Spinal cord (tissue), 10 donors: Measurements from ENCODE around the gene EXOC7. TPM values are rescaled to one million over a fixed set of nuclear protein-coding genes. Genes with fewer than 3 reads are reported as not detected.

ENCODE experiments used
- DNase-seq, 6 donors: peaks; one replicate each; pipeline versions ENCODE4 v3.0.0 to v3.0.0-alpha.2; 2013 to 2015; ENCODE audit warnings: low spot score in 6 of 6, low read depth in 4 of 6
- H3K27ac ChIP-seq: one replicate; pipeline ENCODE4 v1.5.1; 2013; ENCODE audit warnings: low read depth, low read length, control low read depth
- H3K27me3 ChIP-seq: one replicate; pipeline ENCODE4 v1.6.1; 2013; ENCODE audit warnings: low read length; ENCODE audit not compliant: control insufficient read depth, insufficient read depth
- H3K36me3 ChIP-seq: one replicate; pipeline ENCODE4 v1.6.1; 2013; ENCODE audit warnings: low read length; ENCODE audit not compliant: control insufficient read depth, insufficient read depth
- H3K4me1 ChIP-seq: one replicate; pipeline ENCODE4 v1.6.1; 2013; ENCODE audit warnings: low read length; ENCODE audit not compliant: control insufficient read depth, insufficient read depth
- H3K4me3 ChIP-seq: one replicate; pipeline ENCODE4 v1.5.1; 2013; ENCODE audit warnings: low read depth, low read length, control low read depth
- H3K9me3 ChIP-seq: one replicate; pipeline ENCODE4 v1.6.1; 2013; ENCODE audit warnings: low read length; ENCODE audit not compliant: control insufficient read depth, insufficient read depth
- WGBS: methylation state at CpG from one replicate; pipeline ENCODE4 v1.1.5; 2013; ENCODE audit warnings: missing lambda C conversion rate; ENCODE audit not compliant: insufficient coverage; 5-methylcytosine and 5-hydroxymethylcytosine counted together
- polyA plus RNA-seq, 2 donors: library from polyadenylated mRNA; unstranded; fragments of 120-200 nt; gene quantifications; one replicate each; pipeline ENCODE4 v1.2.1, GENCODE V29; 2013; ENCODE audit not compliant: insufficient read length in 2 of 2
- small RNA-seq: library from RNA; depleted of rRNA; stranded (forward); fragments of <200 nt; gene quantifications from one replicate; pipeline ENCODE3, GENCODE V24; 2014; ENCODE audit warnings: low replicate concordance
- total RNA-seq, 2 donors: library from RNA; depleted of rRNA in 1 of 2; stranded (reverse); fragments of 120-200 nt in 1 of 2; fragments of >200 nt in 1 of 2; gene quantifications; one replicate each; pipeline versions ENCODE4 v1.2.3 to v1.2.4, GENCODE V29; 2013 to 2014
- donor health status: healthy.

Gene EXOC7
- total and polyA plus RNA-seq, 4 donors = 84.7 to 172 (median 165) TPM

- DNase-seq = peak in 1 of 6 donors; percentile 62
- peaks cover 21% of the 10 kb centered on the region for H3K36me3 ChIP-seq
- H3K4me1 ChIP-seq = peaks cover 19% of the 10 kb centered on the region
Observed at GRCh38 chr17:76034428-76035350, 68.9 kb downstream of the EXOC7 start.

GRCh38 chr17:76033139-76033538 lies 70.4 kb downstream of the EXOC7 start:
- Histone ChIP-seq H3K27ac (no peak overlapping the region), H3K27me3 (no peaks in the 10 kb centered on the region), H3K4me3 (no peak overlapping the region), H3K9me3 (no peaks in the 10 kb centered on the region), H3K4me1 (peaks cover 24% of the 10 kb centered on the region), H3K36me3 (peaks cover 9% of the 10 kb centered on the region)
- 84% methylated on average over 6 of the region's 6 CpGs for WGBS
- DNase-seq = no peak

More at GRCh38 chr17:76034428-76035350, 68.9 kb downstream of the EXOC7 start:
- H3K27me3 ChIP-seq = no peaks in the 10 kb centered on the region
- no peak overlapping the region for H3K27ac ChIP-seq
- 79% methylated on average over 8 of the region's 13 CpGs for WGBS
- H3K9me3 ChIP-seq = no peaks in the 10 kb centered on the region
- no peak overlapping the region for H3K4me3 ChIP-seq

- 52% methylated on average over 3 of the region's 5 CpGs for WGBS
- H3K4me1 ChIP-seq = peaks cover 24% of the 10 kb centered on the region
- H3K36me3 ChIP-seq = peaks cover 9% of the 10 kb centered on the region
- no peak overlapping the region for H3K4me3 ChIP-seq
- no peak overlapping the region for H3K27ac ChIP-seq
- no peak for DNase-seq
- H3K27me3 ChIP-seq = no peaks in the 10 kb centered on the region
- no peaks in the 10 kb centered on the region for H3K9me3 ChIP-seq
Observed at GRCh38 chr17:76032780-76033108, 70.8 kb downstream of the EXOC7 start.

- Histone ChIP-seq H3K36me3 (peaks cover 7% of the 10 kb centered on the region), H3K27ac (no peak overlapping the region), H3K4me1 (peaks cover 24% of the 10 kb centered on the region), H3K4me3 (no peak overlapping the region), H3K9me3 (no peaks in the 10 kb centered on the region), H3K27me3 (no peaks in the 10 kb centered on the region)
- DNase-seq = peak in 2 of 6 donors; percentile 49 to 60
- 39% methylated on average over 14 of the region's 20 CpGs for WGBS
Observed at GRCh38 chr17:76032073-76032779, 71.4 kb downstream of the EXOC7 start.

Small RNA genes lying within 50 kb of the gene (small RNA-seq; reads per million reads assigned to genes)
- gene MIR6868 = 0.55 reads per million, percentile 60 among the genes with 10 or more reads in this experiment

Other genes with a start within 250 kb of the EXOC7 start
- gene WBP2, start 248.5 kb downstream of the EXOC7 start, total RNA-seq = 10 to 100 TPM; 45.6 to 57.5 TPM
- 100 to 1,000 TPM; 211 to 231 TPM for gene WBP2, start 248.5 kb downstream of the EXOC7 start, polyA plus RNA-seq
- gene TRIM47, start 225.2 kb downstream of the EXOC7 start, total RNA-seq = 10 to 100 TPM; 31.3 to 37.3 TPM
- gene TRIM47, start 225.2 kb downstream of the EXOC7 start, polyA plus RNA-seq = 10 to 100 TPM; 52.6 to 53.6 TPM
- gene TRIM65, start 206.8 kb downstream of the EXOC7 start, total RNA-seq = 10 to 100 TPM; 11.7 to 18.4 TPM
- gene TRIM65, start 206.8 kb downstream of the EXOC7 start, polyA plus RNA-seq = 10 to 100 TPM; 17.7 to 24.8 TPM
- gene MRPL38, start 198.9 kb downstream of the EXOC7 start, total RNA-seq = 10 to 100 TPM; 26.3 to 41.2 TPM
- gene MRPL38, start 198.9 kb downstream of the EXOC7 start, polyA plus RNA-seq = 100 to 1,000 TPM; 111 to 116 TPM
- 10 to 100 TPM; 10.1 to 23.9 TPM for gene FBF1, start 162.7 kb downstream of the EXOC7 start, total RNA-seq
- 10 to 100 TPM; 12.8 to 24.1 TPM for gene FBF1, start 162.7 kb downstream of the EXOC7 start, polyA plus RNA-seq
- gene ACOX1, start 124.6 kb downstream of the EXOC7 start, total RNA-seq = 10 to 100 TPM; 56.8 to 63.6 TPM
- gene ACOX1, start 124.6 kb downstream of the EXOC7 start, polyA plus RNA-seq = 10 to 100 TPM; 32.7 to 35.6 TPM
- 10 to 100 TPM; 12.6 to 17.4 TPM for gene TEN1, start 124.5 kb downstream of the EXOC7 start, total RNA-seq
- gene TEN1, start 124.5 kb downstream of the EXOC7 start, polyA plus RNA-seq = 10 to 100 TPM; 17.9 to 19.8 TPM
- gene CDK3, start 102.9 kb downstream of the EXOC7 start, total RNA-seq = 10 to 100 TPM in 1 of 2 donors, 1 to 10 TPM in 1; 3.8 to 11.1 TPM
- 10 to 100 TPM; 13.2 to 16.9 TPM for gene CDK3, start 102.9 kb downstream of the EXOC7 start, polyA plus RNA-seq
- gene EVPL, start 76.5 kb downstream of the EXOC7 start, total RNA-seq = under 1 TPM; 0.17 to 0.20 TPM
- under 1 TPM; 0.90 TPM for gene EVPL, start 76.5 kb downstream of the EXOC7 start, polyA plus RNA-seq
- 10 to 100 TPM; 31.4 to 38.8 TPM for gene SRP68, start 31.3 kb downstream of the EXOC7 start, total RNA-seq
- 10 to 100 TPM; 63.3 to 63.7 TPM for gene SRP68, start 31.3 kb downstream of the EXOC7 start, polyA plus RNA-seq
- not detected for gene GALR2, start 29.0 kb downstream of the EXOC7 start, total RNA-seq
- under 1 TPM; 0.47 to 0.74 TPM for gene GALR2, start 29.0 kb downstream of the EXOC7 start, polyA plus RNA-seq
- gene ZACN, start 24.6 kb downstream of the EXOC7 start, total RNA-seq = not detected
- 10 to 100 TPM; 49.6 to 59.0 TPM for gene ZACN, start 24.6 kb downstream of the EXOC7 start, polyA plus RNA-seq
- gene FOXJ1, start 37.5 kb upstream of the EXOC7 start, total RNA-seq = 10 to 100 TPM in 1 of 2 donors, 1 to 10 TPM in 1; 4.6 to 41.0 TPM
- 10 to 100 TPM; 21.3 to 30.7 TPM for gene FOXJ1, start 37.5 kb upstream of the EXOC7 start, polyA plus RNA-seq
- 10 to 100 TPM; 22.8 to 57.7 TPM for gene RNF157, start 136.7 kb upstream of the EXOC7 start, total RNA-seq
- 100 to 1,000 TPM; 194 to 196 TPM for gene RNF157, start 136.7 kb upstream of the EXOC7 start, polyA plus RNA-seq
- gene UBALD2, start 161.6 kb upstream of the EXOC7 start, total RNA-seq = 10 to 100 TPM in 1 of 2 donors, 1 to 10 TPM in 1; 4.1 to 21.8 TPM
- 10 to 100 TPM; 43.8 to 46.9 TPM for gene UBALD2, start 161.6 kb upstream of the EXOC7 start, polyA plus RNA-seq
- gene QRICH2, start 204.5 kb upstream of the EXOC7 start, total RNA-seq = 1 to 10 TPM; 3.7 to 7.5 TPM
- gene QRICH2, start 204.5 kb upstream of the EXOC7 start, polyA plus RNA-seq = 10 to 100 TPM; 14.6 to 21.4 TPM